Panc1 (cell line): ENCODE results near the gene TMEM248.

ENCODE experiments used
- POLR2AphosphoS5 ChIP-seq: IDR thresholded peaks from 2 replicates; pipeline ENCODE4 v1.6.1; 2012; ENCODE audit warnings: mild to moderate bottlenecking, low read depth, low read length, moderate library complexity
- SIN3A ChIP-seq: IDR thresholded peaks from 2 replicates; pipeline ENCODE4 v1.6.1; 2012; ENCODE audit warnings: low read depth, mild to moderate bottlenecking, low read length, moderate library complexity, borderline replicate concordance; ENCODE audit not compliant: insufficient read depth
- TCF7L2 ChIP-seq: IDR thresholded peaks from 2 replicates; pipeline ENCODE4 v1.6.1; 2011; ENCODE audit warnings: mild to moderate bottlenecking, low read depth, low read length, inconsistent platforms
- TF ChIP-seq, protein P1 (sequence below): fragments of 450-650 bp; IDR thresholded peaks from 2 replicates; pipeline ENCODE4 v1.5.1; 2017; ENCODE audit warnings: mild to moderate bottlenecking
- TF ChIP-seq, protein P2 (sequence below), 2 experiments: IDR thresholded peaks; 2 replicates each; pipeline ENCODE4 v1.6.1; 2011 to 2012; ENCODE audit warnings: low read depth in 2 of 2, control low read depth in 1 of 2, low read length in 1 of 2, mild to moderate bottlenecking in 1 of 2, moderate library complexity in 1 of 2; ENCODE audit not compliant: insufficient read depth in 1 of 2

DNA sequence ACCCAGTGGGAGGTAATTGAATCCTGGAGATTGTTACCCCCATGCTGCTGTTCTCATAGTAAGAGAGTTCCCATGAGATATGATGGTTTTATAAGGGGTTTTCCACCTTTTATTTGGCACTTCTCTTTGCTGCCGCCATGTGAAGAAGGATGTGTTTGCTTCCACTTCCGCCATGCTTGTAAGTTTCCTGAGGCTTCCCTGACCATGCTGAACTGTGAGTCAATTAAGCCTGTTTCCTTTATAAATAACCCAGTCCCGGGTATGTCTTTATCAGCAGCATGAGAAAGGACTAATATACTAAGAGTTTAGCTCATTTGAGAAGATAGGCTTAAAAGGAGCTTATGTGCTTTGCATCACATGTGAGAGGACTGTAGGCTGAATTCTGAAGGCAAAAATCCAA lies 29.3 kb downstream of the TMEM248 start:
- TF ChIP-seq, protein P1, sequence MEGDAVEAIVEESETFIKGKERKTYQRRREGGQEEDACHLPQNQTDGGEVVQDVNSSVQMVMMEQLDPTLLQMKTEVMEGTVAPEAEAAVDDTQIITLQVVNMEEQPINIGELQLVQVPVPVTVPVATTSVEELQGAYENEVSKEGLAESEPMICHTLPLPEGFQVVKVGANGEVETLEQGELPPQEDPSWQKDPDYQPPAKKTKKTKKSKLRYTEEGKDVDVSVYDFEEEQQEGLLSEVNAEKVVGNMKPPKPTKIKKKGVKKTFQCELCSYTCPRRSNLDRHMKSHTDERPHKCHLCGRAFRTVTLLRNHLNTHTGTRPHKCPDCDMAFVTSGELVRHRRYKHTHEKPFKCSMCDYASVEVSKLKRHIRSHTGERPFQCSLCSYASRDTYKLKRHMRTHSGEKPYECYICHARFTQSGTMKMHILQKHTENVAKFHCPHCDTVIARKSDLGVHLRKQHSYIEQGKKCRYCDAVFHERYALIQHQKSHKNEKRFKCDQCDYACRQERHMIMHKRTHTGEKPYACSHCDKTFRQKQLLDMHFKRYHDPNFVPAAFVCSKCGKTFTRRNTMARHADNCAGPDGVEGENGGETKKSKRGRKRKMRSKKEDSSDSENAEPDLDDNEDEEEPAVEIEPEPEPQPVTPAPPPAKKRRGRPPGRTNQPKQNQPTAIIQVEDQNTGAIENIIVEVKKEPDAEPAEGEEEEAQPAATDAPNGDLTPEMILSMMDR, result no peak
- TF ChIP-seq POLR2AphosphoS5, result no peak
- no peak for TF ChIP-seq SIN3A
- TF ChIP-seq, protein P2, sequence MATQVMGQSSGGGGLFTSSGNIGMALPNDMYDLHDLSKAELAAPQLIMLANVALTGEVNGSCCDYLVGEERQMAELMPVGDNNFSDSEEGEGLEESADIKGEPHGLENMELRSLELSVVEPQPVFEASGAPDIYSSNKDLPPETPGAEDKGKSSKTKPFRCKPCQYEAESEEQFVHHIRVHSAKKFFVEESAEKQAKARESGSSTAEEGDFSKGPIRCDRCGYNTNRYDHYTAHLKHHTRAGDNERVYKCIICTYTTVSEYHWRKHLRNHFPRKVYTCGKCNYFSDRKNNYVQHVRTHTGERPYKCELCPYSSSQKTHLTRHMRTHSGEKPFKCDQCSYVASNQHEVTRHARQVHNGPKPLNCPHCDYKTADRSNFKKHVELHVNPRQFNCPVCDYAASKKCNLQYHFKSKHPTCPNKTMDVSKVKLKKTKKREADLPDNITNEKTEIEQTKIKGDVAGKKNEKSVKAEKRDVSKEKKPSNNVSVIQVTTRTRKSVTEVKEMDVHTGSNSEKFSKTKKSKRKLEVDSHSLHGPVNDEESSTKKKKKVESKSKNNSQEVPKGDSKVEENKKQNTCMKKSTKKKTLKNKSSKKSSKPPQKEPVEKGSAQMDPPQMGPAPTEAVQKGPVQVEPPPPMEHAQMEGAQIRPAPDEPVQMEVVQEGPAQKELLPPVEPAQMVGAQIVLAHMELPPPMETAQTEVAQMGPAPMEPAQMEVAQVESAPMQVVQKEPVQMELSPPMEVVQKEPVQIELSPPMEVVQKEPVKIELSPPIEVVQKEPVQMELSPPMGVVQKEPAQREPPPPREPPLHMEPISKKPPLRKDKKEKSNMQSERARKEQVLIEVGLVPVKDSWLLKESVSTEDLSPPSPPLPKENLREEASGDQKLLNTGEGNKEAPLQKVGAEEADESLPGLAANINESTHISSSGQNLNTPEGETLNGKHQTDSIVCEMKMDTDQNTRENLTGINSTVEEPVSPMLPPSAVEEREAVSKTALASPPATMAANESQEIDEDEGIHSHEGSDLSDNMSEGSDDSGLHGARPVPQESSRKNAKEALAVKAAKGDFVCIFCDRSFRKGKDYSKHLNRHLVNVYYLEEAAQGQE (IDR thresholded peaks at IDR 0.05; ENCODE audit: insufficient read depth in 1 of 2, low read depth in 2 of 2, low read length in 1 of 2), result no peak
- no peak for TF ChIP-seq TCF7L2
